ENCODE data around the gene MYRIP. TPM values are rescaled to one million over a fixed set of nuclear protein-coding genes. Genes with fewer than 3 reads are reported as not detected.

MYRIP gene
- total RNA-seq, 2 donors from 2014 or later: 6.3 to 8.7 TPM

- Histone ChIP-seq H3K4me3 (no peak overlapping the region), H3K27ac (peak overlapping the region; percentile 16), H3K9me3 (no peaks in the 10 kb centered on the region), H3K4me1 (peaks cover 8% of the 10 kb centered on the region), H3K27me3 (no peaks in the 10 kb centered on the region), H3K36me3 (no peaks in the 10 kb centered on the region), H3K9ac (ENCODE audit: low read depth in 2 of 2, low read length in 2 of 2) (peak overlapping the region in 1 of 2 donors; percentile 15)
- no peak for DNase-seq
- no peak for TF ChIP-seq CTCF (IDR thresholded peaks at IDR 0.05)
- intact Hi-C loops (cut with DNase I): no loop called here
These were observed 101.5 kb downstream of the MYRIP start for GRCh38 chr3:39910826-39911464.

GRCh38 chr3:39911465-39912309 lies 102.3 kb downstream of the MYRIP start:
- no peak for DNase-seq
- Histone ChIP-seq H3K27ac (peak overlapping the region; percentile 16), H3K4me1 (peaks cover 8% of the 10 kb centered on the region), H3K9ac (ENCODE audit: low read depth in 2 of 2, low read length in 2 of 2) (peak overlapping the region in 1 of 2 donors; percentile 15), H3K36me3 (no peaks in the 10 kb centered on the region), H3K9me3 (no peaks in the 10 kb centered on the region), H3K27me3 (no peaks in the 10 kb centered on the region), H3K4me3 (no peak overlapping the region)
- TF ChIP-seq CTCF (IDR thresholded peaks at IDR 0.05): no peak
- intact Hi-C loops (cut with DNase I): no loop called here

- Histone ChIP-seq H3K27ac (no peak overlapping the region), H3K27me3 (no peaks in the 10 kb centered on the region), H3K9ac (ENCODE audit: low read depth in 2 of 2, low read length in 2 of 2) (no peak overlapping the region), H3K4me3 (no peak overlapping the region), H3K36me3 (no peaks in the 10 kb centered on the region), H3K9me3 (no peaks in the 10 kb centered on the region), H3K4me1 (peaks cover 8% of the 10 kb centered on the region)
- no peak for TF ChIP-seq CTCF (IDR thresholded peaks at IDR 0.05)
- intact Hi-C loops (cut with DNase I): no loop called here
- DNase-seq: no peak
These were observed 105.6 kb downstream of the MYRIP start for GRCh38 chr3:39915027-39915426.

GRCh38 chr3:39917065-39917773 lies 107.8 kb downstream of the MYRIP start:
- no peak overlapping the region for H3K9ac ChIP-seq (ENCODE audit: low read depth in 2 of 2, low read length in 2 of 2)
- TF ChIP-seq CTCF (IDR thresholded peaks at IDR 0.05): no peak
- no peaks in the 10 kb centered on the region for H3K4me1 ChIP-seq
- H3K27ac ChIP-seq: no peak overlapping the region
- intact Hi-C loops (cut with DNase I): no loop called here
- H3K4me3 ChIP-seq: no peak overlapping the region
- H3K27me3 ChIP-seq: no peaks in the 10 kb centered on the region
- H3K9me3 ChIP-seq: no peaks in the 10 kb centered on the region
- DNase-seq: no peak
- no peaks in the 10 kb centered on the region for H3K36me3 ChIP-seq

GRCh38 chr3:39919281-39919680 lies 109.9 kb downstream of the MYRIP start:
- Histone ChIP-seq H3K4me3 (no peak overlapping the region), H3K9me3 (no peaks in the 10 kb centered on the region), H3K4me1 (no peaks in the 10 kb centered on the region), H3K9ac (ENCODE audit: low read depth in 2 of 2, low read length in 2 of 2) (no peak overlapping the region), H3K27ac (no peak overlapping the region), H3K36me3 (no peaks in the 10 kb centered on the region), H3K27me3 (no peaks in the 10 kb centered on the region)
- no peak for DNase-seq
- intact Hi-C loops (cut with DNase I): no loop called here
- TF ChIP-seq CTCF (IDR thresholded peaks at IDR 0.05): no peak
